ENCODE results near the gene MYL10.

DNA sequence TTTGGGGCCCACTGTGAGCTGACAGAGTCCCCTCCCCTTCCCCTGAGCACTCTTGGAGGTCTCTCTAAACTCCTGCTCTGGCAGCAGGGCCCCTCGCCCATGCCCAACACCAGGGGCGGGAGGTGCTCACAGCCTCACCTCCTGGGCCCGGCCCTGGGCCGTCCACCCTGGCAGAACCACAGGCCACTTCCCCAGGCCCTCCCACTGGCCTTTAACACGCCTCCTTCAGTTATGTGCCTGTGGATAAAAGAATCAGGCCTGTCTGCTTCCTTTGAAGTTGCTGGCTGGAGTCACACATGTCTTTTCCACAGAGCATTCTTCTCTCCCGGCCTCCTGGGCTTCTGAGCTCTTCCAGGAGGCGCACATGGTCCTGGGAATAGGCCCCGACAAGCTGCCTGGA, 10.2 kb downstream of the MYL10 start:
- TF ChIP-seq, protein P1, sequence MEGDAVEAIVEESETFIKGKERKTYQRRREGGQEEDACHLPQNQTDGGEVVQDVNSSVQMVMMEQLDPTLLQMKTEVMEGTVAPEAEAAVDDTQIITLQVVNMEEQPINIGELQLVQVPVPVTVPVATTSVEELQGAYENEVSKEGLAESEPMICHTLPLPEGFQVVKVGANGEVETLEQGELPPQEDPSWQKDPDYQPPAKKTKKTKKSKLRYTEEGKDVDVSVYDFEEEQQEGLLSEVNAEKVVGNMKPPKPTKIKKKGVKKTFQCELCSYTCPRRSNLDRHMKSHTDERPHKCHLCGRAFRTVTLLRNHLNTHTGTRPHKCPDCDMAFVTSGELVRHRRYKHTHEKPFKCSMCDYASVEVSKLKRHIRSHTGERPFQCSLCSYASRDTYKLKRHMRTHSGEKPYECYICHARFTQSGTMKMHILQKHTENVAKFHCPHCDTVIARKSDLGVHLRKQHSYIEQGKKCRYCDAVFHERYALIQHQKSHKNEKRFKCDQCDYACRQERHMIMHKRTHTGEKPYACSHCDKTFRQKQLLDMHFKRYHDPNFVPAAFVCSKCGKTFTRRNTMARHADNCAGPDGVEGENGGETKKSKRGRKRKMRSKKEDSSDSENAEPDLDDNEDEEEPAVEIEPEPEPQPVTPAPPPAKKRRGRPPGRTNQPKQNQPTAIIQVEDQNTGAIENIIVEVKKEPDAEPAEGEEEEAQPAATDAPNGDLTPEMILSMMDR (IDR thresholded peaks at IDR 0.05), result no peak
- TF ChIP-seq POLR2A (IDR thresholded peaks at IDR 0.05) (no peak), EP300 (IDR thresholded peaks at IDR 0.05) (no peak), POLR2AphosphoS5 (IDR thresholded peaks at IDR 0.05) (no peak)
